ENCODE results near the gene MYBPH.

MYBPH gene

GRCh38 chr1:203131548-203132200 is 44.0 kb downstream of the MYBPH start:
- Mint-ChIP-seq H3K36me3 (ENCODE audit: insufficient read depth) (no peaks in the 10 kb centered on the region), H3K27me3 (peaks cover 51% of the 10 kb centered on the region), H3K4me1 (peaks cover 18% of the 10 kb centered on the region), H3K4me3 (no peak overlapping the region), H3K9me3 (no peaks in the 10 kb centered on the region), H3K27ac (ENCODE audit: low read depth) (no peak overlapping the region)
- ATAC-seq (replicated peaks; ENCODE audit: extremely low read depth, poor library complexity, severe bottlenecking) (no peak), DNase-seq (ENCODE audit: low spot score in 2 of 2) (no peak)

DNA sequence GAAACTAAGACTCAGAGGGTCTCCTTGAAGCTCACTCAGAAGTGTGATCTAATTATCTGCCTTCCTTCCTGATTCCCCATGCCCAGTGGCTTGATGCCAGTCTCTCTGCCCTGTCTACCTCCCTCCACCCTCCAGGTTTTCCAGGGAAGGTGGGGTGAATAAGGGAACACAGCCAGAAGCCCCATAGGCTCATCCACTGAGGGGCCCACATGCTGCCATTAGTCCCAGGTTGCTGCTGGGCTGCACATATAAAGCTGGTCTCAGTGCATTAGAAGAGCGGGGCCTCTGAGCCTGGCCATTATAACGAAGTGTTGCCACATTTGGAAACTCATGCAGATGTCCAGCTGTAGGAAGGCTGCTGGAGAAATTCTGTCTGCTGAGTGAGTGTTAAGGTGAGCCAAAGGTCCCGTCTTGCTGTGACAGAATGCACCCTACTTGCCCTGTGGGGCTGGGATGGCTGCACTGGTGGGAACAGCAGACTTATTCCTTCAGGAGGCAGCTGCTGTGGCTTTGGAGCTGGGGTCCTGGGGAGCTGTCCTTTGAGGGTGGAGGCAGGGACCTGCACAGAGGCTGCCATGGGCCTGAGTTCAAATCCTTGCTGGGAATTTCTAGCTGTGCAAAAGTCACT is 45.2 kb downstream of the MYBPH start:
- peaks cover 14% of the 10 kb centered on the region for H3K4me1 Mint-ChIP-seq
- H3K27me3 Mint-ChIP-seq = peaks cover 63% of the 10 kb centered on the region
- no peak overlapping the region for H3K4me3 Mint-ChIP-seq
- DNase-seq (ENCODE audit: low spot score in 2 of 2) (no peak), ATAC-seq (replicated peaks; ENCODE audit: extremely low read depth, poor library complexity, severe bottlenecking) (no peak)
- H3K36me3 Mint-ChIP-seq (ENCODE audit: insufficient read depth) = no peaks in the 10 kb centered on the region
- no peak overlapping the region for H3K27ac Mint-ChIP-seq (ENCODE audit: low read depth)
- H3K9me3 Mint-ChIP-seq = no peaks in the 10 kb centered on the region

GRCh38 chr1:203129501-203130231 is 46.0 kb downstream of the MYBPH start:
- H3K4me1 Mint-ChIP-seq = peaks cover 14% of the 10 kb centered on the region
- H3K27me3 Mint-ChIP-seq = peaks cover 71% of the 10 kb centered on the region
- DNase-seq (ENCODE audit: low spot score in 2 of 2) (no peak), ATAC-seq (replicated peaks; ENCODE audit: extremely low read depth, poor library complexity, severe bottlenecking) (no peak)
- H3K36me3 Mint-ChIP-seq (ENCODE audit: insufficient read depth) = no peaks in the 10 kb centered on the region
- no peak overlapping the region for H3K27ac Mint-ChIP-seq (ENCODE audit: low read depth)
- no peak overlapping the region for H3K4me3 Mint-ChIP-seq
- H3K9me3 Mint-ChIP-seq = no peaks in the 10 kb centered on the region

DNA sequence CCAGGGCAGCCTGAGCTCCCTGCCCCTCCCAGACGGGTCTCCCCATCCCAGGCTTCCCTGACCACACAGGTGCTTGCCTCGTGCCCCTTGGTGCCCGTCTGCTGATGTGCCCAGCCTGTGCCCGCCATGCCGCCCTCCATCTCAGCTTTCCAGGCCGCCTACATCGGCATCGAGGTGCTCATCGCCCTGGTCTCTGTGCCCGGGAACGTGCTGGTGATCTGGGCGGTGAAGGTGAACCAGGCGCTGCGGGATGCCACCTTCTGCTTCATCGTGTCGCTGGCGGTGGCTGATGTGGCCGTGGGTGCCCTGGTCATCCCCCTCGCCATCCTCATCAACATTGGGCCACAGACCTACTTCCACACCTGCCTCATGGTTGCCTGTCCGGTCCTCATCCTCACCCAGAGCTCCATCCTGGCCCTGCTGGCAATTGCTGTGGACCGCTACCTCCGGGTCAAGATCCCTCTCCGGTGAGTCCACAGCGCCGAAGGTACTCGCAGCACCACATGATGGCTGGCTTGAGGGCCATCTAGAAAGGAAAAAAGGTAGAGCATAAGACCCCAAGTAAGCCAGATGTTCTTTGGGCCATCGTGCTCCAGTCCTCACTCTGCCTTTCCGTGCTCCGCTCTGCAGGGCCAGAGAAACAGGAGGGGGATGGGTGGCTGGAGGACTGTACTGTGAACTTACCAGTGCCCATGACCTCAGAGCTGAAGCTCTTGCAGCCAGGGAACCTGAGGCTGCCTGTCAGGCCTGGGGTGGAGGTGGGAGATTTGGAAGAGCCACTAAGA is 46.7 kb downstream of the MYBPH start:
- Mint-ChIP-seq H3K4me3 (no peak overlapping the region), H3K27me3 (peaks cover 78% of the 10 kb centered on the region), H3K9me3 (no peaks in the 10 kb centered on the region), H3K27ac (ENCODE audit: low read depth) (no peak overlapping the region), H3K4me1 (peaks cover 14% of the 10 kb centered on the region), H3K36me3 (ENCODE audit: insufficient read depth) (no peaks in the 10 kb centered on the region)
- DNase-seq (ENCODE audit: low spot score in 2 of 2) (no peak), ATAC-seq (replicated peaks; ENCODE audit: extremely low read depth, poor library complexity, severe bottlenecking) (no peak)

GRCh38 chr1:203128431-203128715 is 47.3 kb downstream of the MYBPH start:
- Mint-ChIP-seq H3K9me3 (no peaks in the 10 kb centered on the region), H3K4me1 (peaks cover 14% of the 10 kb centered on the region), H3K27ac (ENCODE audit: low read depth) (no peak overlapping the region), H3K4me3 (no peak overlapping the region), H3K36me3 (ENCODE audit: insufficient read depth) (no peaks in the 10 kb centered on the region), H3K27me3 (peaks cover 84% of the 10 kb centered on the region)
- no peak for DNase-seq (ENCODE audit: low spot score in 2 of 2)
- ATAC-seq (replicated peaks; ENCODE audit: extremely low read depth, poor library complexity, severe bottlenecking) = no peak

GRCh38 chr1:203127666-203128430 is 47.8 kb downstream of the MYBPH start, which contains the start of gene ADORA1:
Gene ADORA1, plus strand, starts transcription at chr1:203127726. Its CDS starts 1,116 bp downstream, at chr1:203128842.
- DNase-seq (ENCODE audit: low spot score in 2 of 2) (no peak), ATAC-seq (replicated peaks; ENCODE audit: extremely low read depth, poor library complexity, severe bottlenecking) (no peak)
- H3K4me3 Mint-ChIP-seq = no peak within 1 kb of the TSS
- no peak within 1 kb of the TSS for H3K27ac Mint-ChIP-seq (ENCODE audit: low read depth)
- no peaks in the 10 kb centered on the region for H3K9me3 Mint-ChIP-seq
- peaks cover 84% of the 10 kb centered on the region for H3K27me3 Mint-ChIP-seq
- peaks cover 14% of the 10 kb centered on the region for H3K4me1 Mint-ChIP-seq
- no peaks in the 10 kb centered on the region for H3K36me3 Mint-ChIP-seq (ENCODE audit: insufficient read depth)

- peaks cover 14% of the 10 kb centered on the region for H3K4me1 Mint-ChIP-seq
- no peak overlapping the region for H3K27ac Mint-ChIP-seq (ENCODE audit: low read depth)
- no peaks in the 10 kb centered on the region for H3K9me3 Mint-ChIP-seq
- ATAC-seq (replicated peaks; ENCODE audit: extremely low read depth, poor library complexity, severe bottlenecking) (no peak), DNase-seq (ENCODE audit: low spot score in 2 of 2) (no peak)
- peaks cover 91% of the 10 kb centered on the region for H3K27me3 Mint-ChIP-seq
- no peaks in the 10 kb centered on the region for H3K36me3 Mint-ChIP-seq (ENCODE audit: insufficient read depth)
- H3K4me3 Mint-ChIP-seq = no peak overlapping the region
Observed at GRCh38 chr1:203126866-203127665, 48.6 kb downstream of the MYBPH start.

- no peaks in the 10 kb centered on the region for H3K36me3 Mint-ChIP-seq (ENCODE audit: insufficient read depth)
- no peaks in the 10 kb centered on the region for H3K9me3 Mint-ChIP-seq
- ATAC-seq (replicated peaks; ENCODE audit: extremely low read depth, poor library complexity, severe bottlenecking) (no peak), DNase-seq (ENCODE audit: low spot score in 2 of 2) (no peak)
- peaks cover 14% of the 10 kb centered on the region for H3K4me1 Mint-ChIP-seq
- H3K4me3 Mint-ChIP-seq = no peak overlapping the region
- H3K27me3 Mint-ChIP-seq = peaks cover 91% of the 10 kb centered on the region
- H3K27ac Mint-ChIP-seq (ENCODE audit: low read depth) = no peak overlapping the region
Observed at GRCh38 chr1:203126151-203126865, 49.3 kb downstream of the MYBPH start.

GRCh38 chr1:203124546-203125317 is 50.9 kb downstream of the MYBPH start:
- no peak overlapping the region for H3K27ac Mint-ChIP-seq (ENCODE audit: low read depth)
- peaks cover 95% of the 10 kb centered on the region for H3K27me3 Mint-ChIP-seq
- H3K4me1 Mint-ChIP-seq = peaks cover 14% of the 10 kb centered on the region
- DNase-seq (ENCODE audit: low spot score in 2 of 2) (no peak), ATAC-seq (replicated peaks; ENCODE audit: extremely low read depth, poor library complexity, severe bottlenecking) (no peak)
- H3K4me3 Mint-ChIP-seq = no peak overlapping the region
- H3K9me3 Mint-ChIP-seq = no peaks in the 10 kb centered on the region
- no peaks in the 10 kb centered on the region for H3K36me3 Mint-ChIP-seq (ENCODE audit: insufficient read depth)

DNA sequence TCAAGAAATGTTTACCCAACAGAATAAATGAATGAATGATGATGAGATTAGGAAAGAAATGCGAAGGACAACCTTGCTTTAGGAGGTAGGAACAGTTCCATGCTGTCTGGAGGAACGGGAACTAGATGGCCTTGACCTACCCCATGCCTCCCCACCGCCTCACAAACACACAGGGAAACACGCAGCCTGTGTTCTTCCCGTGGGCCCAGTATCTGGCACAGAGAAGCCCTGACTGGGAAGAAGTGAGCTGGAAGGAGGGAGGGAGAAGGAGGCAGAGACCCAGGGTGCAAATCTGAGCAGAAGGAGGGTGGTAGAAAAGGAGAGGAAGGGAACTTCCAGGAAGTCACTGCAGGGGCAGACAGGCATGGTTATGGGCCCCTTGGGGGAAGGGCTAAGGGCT is 51.6 kb downstream of the MYBPH start:
- Mint-ChIP-seq H3K9me3 (no peaks in the 10 kb centered on the region), H3K4me1 (peaks cover 14% of the 10 kb centered on the region), H3K27ac (ENCODE audit: low read depth) (no peak overlapping the region), H3K27me3 (peaks cover 95% of the 10 kb centered on the region), H3K36me3 (ENCODE audit: insufficient read depth) (no peaks in the 10 kb centered on the region), H3K4me3 (no peak overlapping the region)
- DNase-seq (ENCODE audit: low spot score in 2 of 2) = no peak
- ATAC-seq (replicated peaks; ENCODE audit: extremely low read depth, poor library complexity, severe bottlenecking) = no peak
